Sigmoid colon (tissue), 7 donors: ENCODE measurements around the gene CIDEA. TPM values are rescaled to one million over a fixed set of nuclear protein-coding genes. Genes with fewer than 3 reads are reported as not detected.

ENCODE experiments used
- DNase-seq: peaks from one replicate; pipeline ENCODE4 v3.0.0-alpha.2; 2019
- H3K27ac ChIP-seq, 4 donors: fragments of 200-600 bp; sonication (generic); one replicate each; pipeline ENCODE4 v1.5.1; 2016 to 2019; ENCODE audit warnings: mild to moderate bottlenecking in 1 of 4
- H3K27me3 ChIP-seq, 3 donors: fragments of 200-600 bp; sonication (generic); one replicate each; pipeline ENCODE4 v1.5.1; 2019; ENCODE audit warnings: mild to moderate bottlenecking in 1 of 3
- H3K36me3 ChIP-seq, 4 donors: fragments of 200-600 bp; sonication (generic); one replicate each; pipeline ENCODE4 v1.5.1; 2016 to 2019
- H3K4me1 ChIP-seq, 4 donors: fragments of 200-600 bp; sonication (generic); one replicate each; pipeline ENCODE4 v1.5.1; 2017 to 2019
- H3K4me3 ChIP-seq, 4 donors: fragments of 200-600 bp; sonication (generic); one replicate each; pipeline ENCODE4 v1.5.1; 2017 to 2019; ENCODE audit warnings: mild to moderate bottlenecking in 2 of 4, moderate library complexity in 1 of 4
- H3K9me3 ChIP-seq, 4 donors: fragments of 200-600 bp in 3 of 4; sonication (generic) in 3 of 4; one replicate each; pipeline versions ENCODE4 v1.5.1 to v1.6.1; 2013 to 2019
- EP300 ChIP-seq, 4 donors: sonication (generic); formaldehyde crosslinking; IDR thresholded peaks; one replicate each; pipeline ENCODE4 v1.6.1; 2017; ENCODE audit warnings: antibody characterized with exemption in 4 of 4
- POLR2A ChIP-seq, 2 donors: fragments of 450-650 bp; IDR thresholded peaks; one replicate each; pipeline ENCODE4 v1.6.1; 2016; ENCODE audit warnings: antibody characterized with exemption in 2 of 2, mild to moderate bottlenecking in 2 of 2, moderate library complexity in 2 of 2
- POLR2AphosphoS5 ChIP-seq, 4 donors: sonication (generic); formaldehyde crosslinking; IDR thresholded peaks; one replicate each; pipeline ENCODE4 v1.6.1; 2017; ENCODE audit warnings: antibody characterized with exemption in 4 of 4
- WGBS, 2 donors: extraction: QIAGEN DNeasy Blood & Tissue Kit; methylation state at CpG; one replicate each; pipeline ENCODE4 v1.1.7; 2013; 5-methylcytosine and 5-hydroxymethylcytosine counted together
- intact Hi-C: fragments of 100-400 bp; cut with DNase I; formaldehyde crosslinking; loops from one replicate; pipeline ENCODE4 v1.15.1; 2023
- polyA plus RNA-seq, 3 donors: library from polyadenylated mRNA; stranded (reverse); fragments of 200-250 nt; gene quantifications; one replicate each; pipeline ENCODE4 v1.2.3, GENCODE V29; 2013
- total RNA-seq, 4 donors: library from RNA; depleted of rRNA; stranded (reverse); fragments of >200 nt; gene quantifications; one replicate each; pipeline ENCODE4 v1.1.0, GENCODE V29; 2016
- TF ChIP-seq, protein P1 (sequence below), 4 experiments: fragments of 450-650 bp in 3 of 4; fragments of 200-600 bp in 1 of 4; IDR thresholded peaks; one replicate each; pipeline ENCODE4 v1.5.1; 2016 to 2019; ENCODE audit warnings: antibody characterized with exemption in 4 of 4, mild to moderate bottlenecking in 3 of 4, moderate library complexity in 2 of 4
- donor health status: healthy with polysubstance abuse.
- donor health status: Bipolar disorder and iron deficiency.
- donor health status: healthy.

The CIDEA gene
- total and polyA plus RNA-seq, 7 donors = 4.2 to 17.8 TPM; not detected in 5

DNA sequence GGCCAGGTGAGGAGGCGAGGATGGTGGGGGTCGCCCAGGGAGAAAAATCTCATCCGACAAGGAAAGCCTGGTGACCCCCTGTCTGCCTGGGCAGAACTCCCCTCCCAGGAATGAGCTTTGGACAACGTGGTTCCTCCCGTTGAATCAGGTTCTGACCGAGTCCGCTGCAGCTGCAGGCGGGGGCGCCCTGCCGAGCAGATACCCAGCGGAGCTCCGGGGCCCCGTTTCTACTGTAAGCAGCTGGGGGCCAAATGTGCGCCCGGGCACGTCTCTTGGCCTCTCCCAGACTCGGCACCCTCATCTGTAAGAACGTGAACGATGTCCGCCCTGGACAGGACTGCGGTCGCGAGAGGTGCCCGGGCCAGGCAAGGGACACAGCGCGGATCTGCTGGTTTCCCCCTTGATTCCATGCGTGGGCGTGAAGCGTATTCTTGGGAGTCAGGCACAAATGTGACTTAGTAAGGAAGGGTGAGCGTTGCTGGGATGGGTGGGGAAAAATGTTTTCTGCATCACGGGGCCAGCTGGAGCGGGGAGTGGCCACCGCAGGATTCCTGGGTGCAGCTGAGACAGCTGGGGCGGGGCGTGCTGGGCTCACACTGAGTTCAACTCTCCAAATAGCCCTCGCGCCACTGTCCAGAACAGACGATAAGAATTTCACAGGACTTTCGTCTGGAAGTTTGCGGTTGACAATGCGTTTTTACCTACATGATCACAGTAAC lies 33.7 kb downstream of the CIDEA start:
- peak; percentile 93 for DNase-seq
- intact Hi-C loops = loop anchor here (1.0 kb wide), 1 partner anchor 19 kb away; no protein-coding TSS in a partner anchor
- peak; percentile 67 to 81 (median 76) for TF ChIP-seq POLR2AphosphoS5 (IDR thresholded peaks at IDR 0.05)
- TF ChIP-seq EP300 (IDR thresholded peaks at IDR 0.05) = no peak
- peak in 1 of 2 donors; percentile 38 for TF ChIP-seq POLR2A (IDR thresholded peaks at IDR 0.05)

DNA sequence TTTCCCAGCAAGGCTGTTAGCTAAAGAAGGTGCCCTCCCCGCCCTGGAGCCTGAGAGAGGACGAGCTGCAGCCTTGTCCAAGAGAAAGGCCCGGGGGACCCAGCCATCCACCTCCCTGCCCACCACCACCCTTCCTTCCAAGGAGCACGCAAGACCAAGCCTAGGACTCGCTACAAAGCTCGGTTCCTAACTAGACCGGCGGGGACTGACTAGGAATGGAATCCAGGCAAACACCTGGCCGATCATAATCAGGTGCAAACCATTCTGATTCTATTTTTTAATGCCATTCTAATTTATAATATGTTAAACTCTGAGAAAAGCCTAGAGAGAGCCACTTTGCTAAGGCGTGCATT lies 34.2 kb downstream of the CIDEA start:
- H3K4me1 ChIP-seq = peaks cover 0 to 23% (median 13%) of the 10 kb centered on the region in 4 donors
- H3K36me3 ChIP-seq = no peaks in the 10 kb centered on the region
- H3K9me3 ChIP-seq = no peaks in the 10 kb centered on the region
- TF ChIP-seq, protein P1, sequence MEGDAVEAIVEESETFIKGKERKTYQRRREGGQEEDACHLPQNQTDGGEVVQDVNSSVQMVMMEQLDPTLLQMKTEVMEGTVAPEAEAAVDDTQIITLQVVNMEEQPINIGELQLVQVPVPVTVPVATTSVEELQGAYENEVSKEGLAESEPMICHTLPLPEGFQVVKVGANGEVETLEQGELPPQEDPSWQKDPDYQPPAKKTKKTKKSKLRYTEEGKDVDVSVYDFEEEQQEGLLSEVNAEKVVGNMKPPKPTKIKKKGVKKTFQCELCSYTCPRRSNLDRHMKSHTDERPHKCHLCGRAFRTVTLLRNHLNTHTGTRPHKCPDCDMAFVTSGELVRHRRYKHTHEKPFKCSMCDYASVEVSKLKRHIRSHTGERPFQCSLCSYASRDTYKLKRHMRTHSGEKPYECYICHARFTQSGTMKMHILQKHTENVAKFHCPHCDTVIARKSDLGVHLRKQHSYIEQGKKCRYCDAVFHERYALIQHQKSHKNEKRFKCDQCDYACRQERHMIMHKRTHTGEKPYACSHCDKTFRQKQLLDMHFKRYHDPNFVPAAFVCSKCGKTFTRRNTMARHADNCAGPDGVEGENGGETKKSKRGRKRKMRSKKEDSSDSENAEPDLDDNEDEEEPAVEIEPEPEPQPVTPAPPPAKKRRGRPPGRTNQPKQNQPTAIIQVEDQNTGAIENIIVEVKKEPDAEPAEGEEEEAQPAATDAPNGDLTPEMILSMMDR (IDR thresholded peaks at IDR 0.05) = no peak
- TF ChIP-seq EP300 (IDR thresholded peaks at IDR 0.05) = no peak
- H3K27me3 ChIP-seq = no peaks in the 10 kb centered on the region
- peak overlapping the region; percentile 39 to 58 (median 50) for H3K4me3 ChIP-seq
- no peak for DNase-seq
- intact Hi-C loops = loop anchor here (1.0 kb wide), 1 partner anchor 19 kb away; no protein-coding TSS in a partner anchor
- peak overlapping the region; percentile 75 to 94 (median 88) for H3K27ac ChIP-seq
- WGBS, 2 donors = 6 to 16% methylated on average over 10 of the region's 10 CpGs

More for the DNA sequence above, 33.7 kb downstream of the CIDEA start:
- 2 to 3% methylated on average over 41 of the region's 41 CpGs for WGBS, 2 donors
- peaks cover 0 to 23% (median 13%) of the 10 kb centered on the region in 4 donors for H3K4me1 ChIP-seq
- H3K36me3 ChIP-seq = no peaks in the 10 kb centered on the region
- H3K4me3 ChIP-seq = peak overlapping the region; percentile 39 to 58 (median 50)
- no peaks in the 10 kb centered on the region for H3K27me3 ChIP-seq
- no peaks in the 10 kb centered on the region for H3K9me3 ChIP-seq
- peak overlapping the region; percentile 75 to 94 (median 88) for H3K27ac ChIP-seq

DNA sequence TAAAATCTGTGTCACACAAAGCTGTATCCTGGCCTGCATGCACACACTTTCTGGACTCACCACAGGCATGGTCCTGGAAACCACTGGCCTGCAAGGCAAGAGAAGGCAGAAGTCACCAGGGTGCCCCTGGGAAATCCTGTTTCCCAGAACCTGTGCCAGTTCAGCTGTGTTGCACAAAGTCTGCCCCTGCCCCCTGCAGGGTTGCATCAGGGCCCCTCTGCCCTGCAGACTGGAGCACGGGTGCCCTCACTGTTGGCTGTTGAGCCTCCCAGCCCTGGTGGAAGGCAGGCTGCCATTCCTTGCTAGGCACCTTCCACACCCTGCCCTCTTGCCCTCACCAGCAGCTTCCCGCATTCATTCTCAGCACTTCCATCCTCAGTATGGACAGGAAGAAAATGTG lies 35.9 kb downstream of the CIDEA start:
- Histone ChIP-seq H3K36me3 (no peaks in the 10 kb centered on the region), H3K4me1 (peaks cover 0 to 23% (median 13%) of the 10 kb centered on the region in 4 donors), H3K27ac (no peak overlapping the region), H3K9me3 (no peaks in the 10 kb centered on the region), H3K27me3 (no peaks in the 10 kb centered on the region), H3K4me3 (no peak overlapping the region)
- intact Hi-C loops = no loop called here
- DNase-seq = peak; percentile 56
- TF ChIP-seq POLR2A (IDR thresholded peaks at IDR 0.05) = no peak
- TF ChIP-seq, protein P1 (IDR thresholded peaks at IDR 0.05) = no peak
- no peak for TF ChIP-seq EP300 (IDR thresholded peaks at IDR 0.05)
- no peak for TF ChIP-seq POLR2AphosphoS5 (IDR thresholded peaks at IDR 0.05)
- WGBS, 2 donors = 81 to 87% methylated on average over 2 of the region's 2 CpGs

DNA sequence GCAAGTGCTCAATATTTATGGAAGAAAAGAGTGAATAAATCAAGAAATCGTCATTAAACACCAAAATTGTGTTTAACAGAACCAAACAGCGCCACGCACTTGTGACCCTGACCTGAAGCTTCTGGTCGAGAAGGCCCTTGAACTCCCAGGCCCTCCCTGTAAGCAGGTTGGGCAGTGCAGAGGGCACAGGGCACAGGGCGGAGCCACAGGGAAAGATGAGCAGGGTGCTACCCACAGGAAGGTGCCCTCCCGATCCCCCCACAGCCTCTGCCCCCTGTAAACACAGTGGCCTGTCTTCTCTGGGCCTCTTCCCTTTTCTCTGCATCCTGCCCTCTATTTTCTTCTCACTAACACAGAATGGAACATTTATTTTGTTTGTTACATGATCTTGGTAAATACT lies 37.0 kb downstream of the CIDEA start:
- WGBS, 2 donors = 74 to 83% methylated on average over 6 of the region's 6 CpGs
- Histone ChIP-seq H3K36me3 (no peaks in the 10 kb centered on the region), H3K27me3 (no peaks in the 10 kb centered on the region), H3K27ac (no peak overlapping the region), H3K9me3 (no peaks in the 10 kb centered on the region), H3K4me3 (no peak overlapping the region), H3K4me1 (peaks cover 0 to 23% (median 13%) of the 10 kb centered on the region in 4 donors)
- intact Hi-C loops = no loop called here
- DNase-seq = peak; percentile 27
- TF ChIP-seq, protein P1 (IDR thresholded peaks at IDR 0.05) = no peak
- no peak for TF ChIP-seq POLR2AphosphoS5 (IDR thresholded peaks at IDR 0.05)

DNA sequence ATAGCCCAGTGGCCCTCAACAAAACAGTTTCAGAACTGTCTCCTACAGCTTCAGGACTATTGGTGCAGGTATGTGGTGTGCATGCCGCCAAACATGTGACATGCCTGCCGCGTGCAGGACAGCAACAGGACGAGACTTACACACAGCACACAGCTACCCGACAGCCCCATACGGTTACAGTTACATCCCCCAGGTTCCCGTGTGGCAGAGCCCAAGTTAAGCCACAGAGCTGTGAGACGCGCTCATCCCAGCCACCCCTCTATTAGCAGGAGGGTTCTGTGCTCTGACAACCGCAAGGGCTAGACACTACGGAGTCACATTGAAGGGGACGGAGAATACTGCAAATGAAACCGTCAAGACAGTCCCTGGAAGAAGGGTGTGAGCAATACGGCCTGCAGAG lies 37.5 kb downstream of the CIDEA start:
- Histone ChIP-seq H3K9me3 (no peaks in the 10 kb centered on the region), H3K4me3 (no peak overlapping the region), H3K27me3 (no peaks in the 10 kb centered on the region), H3K27ac (no peak overlapping the region), H3K4me1 (peaks cover 0 to 23% (median 13%) of the 10 kb centered on the region in 4 donors), H3K36me3 (no peaks in the 10 kb centered on the region)
- no peak for TF ChIP-seq POLR2AphosphoS5 (IDR thresholded peaks at IDR 0.05)
- WGBS, 2 donors = 93% methylated on average over 14 of the region's 14 CpGs
- peak; percentile 40 for DNase-seq
- intact Hi-C loops = no loop called here
